GM19328 (cell line): ENCODE results near the gene MEGF10.

Experiments
- ATAC-seq: cut with Tn5 transposase; IDR thresholded peaks from one replicate; pipeline ENCODE4 v1.9.1; 2021; ENCODE audit warnings: mild to moderate bottlenecking, moderate library complexity; ENCODE audit not compliant: unreplicated experiment

Gene MEGF10

DNA sequence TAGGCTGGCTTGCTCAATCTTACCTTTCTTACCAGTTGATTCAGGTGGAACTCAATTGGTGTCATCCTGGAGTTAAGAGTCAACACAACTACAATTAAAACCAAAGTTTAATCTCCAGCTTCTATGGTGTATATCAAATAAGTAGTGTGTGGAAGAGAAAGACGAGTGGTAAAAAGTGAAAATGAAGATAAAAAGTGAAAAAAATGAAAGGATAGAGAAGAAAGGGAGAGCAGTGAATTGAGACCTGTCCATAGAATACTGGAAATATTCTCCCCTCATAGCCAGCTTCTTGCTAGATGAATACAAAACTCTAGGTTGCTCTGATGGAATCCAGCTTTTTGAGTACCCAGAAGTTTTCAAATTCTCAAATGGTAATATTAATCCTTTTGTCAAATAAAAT is 76.4 kb downstream of the MEGF10 start:
- ATAC-seq: no peak

DNA sequence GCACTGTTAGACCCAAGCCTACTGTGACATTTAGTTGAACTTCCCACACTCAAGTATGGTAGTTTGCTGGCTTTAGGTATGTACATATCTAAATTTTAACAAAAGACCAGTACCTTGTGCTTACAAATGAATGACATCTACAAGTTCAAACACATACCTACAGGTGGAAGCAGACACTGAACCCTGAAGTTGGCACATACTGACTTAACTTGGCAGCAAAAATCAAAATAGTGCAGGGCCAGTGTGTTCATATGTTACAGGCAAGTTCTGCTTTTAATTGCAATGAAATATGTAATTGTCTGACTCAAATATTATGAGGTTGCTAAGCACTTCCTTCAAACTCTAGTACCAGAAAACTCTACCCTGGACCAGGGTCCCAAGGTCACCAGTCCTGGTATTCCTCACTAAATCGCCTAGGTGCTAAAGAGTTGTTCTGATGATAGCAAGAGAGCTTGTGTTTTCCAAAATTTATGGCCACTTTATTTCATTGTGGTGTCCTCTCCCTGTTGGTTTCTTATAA is 77.4 kb downstream of the MEGF10 start:
- ATAC-seq: no peak

DNA sequence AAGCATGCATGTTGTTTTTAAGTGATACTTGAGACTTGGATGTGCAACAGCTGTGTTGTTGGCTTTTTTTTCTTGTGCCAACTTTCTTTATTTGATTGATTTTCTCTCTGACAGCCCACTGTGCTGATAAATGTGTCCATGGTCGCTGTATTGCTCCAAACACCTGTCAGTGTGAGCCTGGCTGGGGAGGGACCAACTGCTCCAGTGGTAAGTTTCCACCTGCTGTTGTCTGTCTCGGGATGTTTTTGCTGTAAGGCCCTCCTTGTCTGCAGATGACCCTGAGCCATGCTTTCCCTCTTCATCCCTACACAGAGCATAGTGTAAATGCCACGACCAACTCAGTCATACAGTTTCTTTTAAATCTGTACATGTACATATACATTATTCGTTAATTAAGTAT is 79.2 kb downstream of the MEGF10 start:
- no peak for ATAC-seq

DNA sequence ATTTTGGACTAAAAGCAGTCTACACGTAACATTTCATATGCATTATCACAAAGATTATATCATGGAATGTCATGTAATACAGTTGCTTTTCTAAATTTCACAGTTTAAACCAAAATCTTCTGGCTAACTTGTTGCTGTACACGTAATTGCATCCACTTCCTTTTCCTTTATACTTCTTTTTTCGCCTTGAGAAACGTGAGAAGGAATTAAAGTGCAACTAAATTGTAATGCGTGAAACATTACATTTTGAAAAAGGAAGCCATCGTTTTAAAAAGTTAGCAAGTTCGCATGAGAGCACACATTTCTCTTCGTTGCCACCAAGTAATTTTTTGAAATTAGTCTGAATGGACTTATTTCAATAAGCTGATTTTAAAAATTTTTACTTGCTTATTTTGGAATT is 80.0 kb downstream of the MEGF10 start:
- no peak for ATAC-seq

DNA sequence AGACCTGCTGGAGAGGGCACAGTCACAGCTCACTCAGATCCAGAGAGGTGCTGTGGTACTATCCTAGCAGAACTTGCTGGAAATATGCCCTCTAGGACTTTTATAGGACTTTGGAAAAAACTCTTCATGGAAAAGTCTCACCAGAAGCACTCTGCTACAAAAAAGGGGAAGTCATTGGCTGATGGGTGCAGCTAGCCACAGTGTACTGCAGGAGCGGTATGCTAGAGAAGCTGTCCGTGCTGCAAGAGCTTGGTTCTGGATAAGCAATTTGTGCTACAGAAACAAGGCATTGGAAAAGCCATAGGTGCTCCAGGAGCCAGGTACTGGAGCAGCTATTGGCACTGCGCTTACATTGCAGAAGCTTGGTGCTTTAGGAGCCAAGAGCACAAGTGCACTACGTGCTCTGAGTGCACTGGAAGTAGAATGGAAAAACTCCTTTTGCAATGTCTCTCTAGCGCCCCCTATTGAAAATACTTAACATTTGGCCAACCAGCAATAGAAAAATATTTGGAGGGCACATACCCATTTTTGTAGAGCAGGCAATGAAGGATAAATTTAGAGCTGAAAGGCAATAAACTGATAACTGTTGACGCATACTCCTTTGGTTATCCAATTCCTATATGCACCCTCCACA is 83.4 kb downstream of the MEGF10 start:
- no peak for ATAC-seq

DNA sequence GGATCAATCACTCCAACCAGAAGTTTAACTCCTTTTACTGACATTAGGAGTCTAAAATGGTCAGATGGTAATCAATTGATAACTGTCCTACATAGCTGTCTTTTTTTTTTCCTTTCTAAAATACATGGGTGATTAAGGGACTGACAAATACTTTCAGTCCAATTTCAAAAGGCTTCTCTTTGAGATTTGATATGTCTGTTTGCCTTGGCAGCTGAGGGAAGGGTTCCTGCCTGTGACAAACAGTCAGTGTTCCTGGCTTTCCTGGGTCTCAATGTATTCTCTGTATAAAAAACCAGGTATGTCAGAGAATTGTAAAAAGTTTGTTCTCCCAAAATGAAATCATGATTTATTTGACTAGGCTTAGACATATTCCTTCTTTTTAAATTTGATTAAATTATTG is 84.5 kb downstream of the MEGF10 start:
- no peak for ATAC-seq

DNA sequence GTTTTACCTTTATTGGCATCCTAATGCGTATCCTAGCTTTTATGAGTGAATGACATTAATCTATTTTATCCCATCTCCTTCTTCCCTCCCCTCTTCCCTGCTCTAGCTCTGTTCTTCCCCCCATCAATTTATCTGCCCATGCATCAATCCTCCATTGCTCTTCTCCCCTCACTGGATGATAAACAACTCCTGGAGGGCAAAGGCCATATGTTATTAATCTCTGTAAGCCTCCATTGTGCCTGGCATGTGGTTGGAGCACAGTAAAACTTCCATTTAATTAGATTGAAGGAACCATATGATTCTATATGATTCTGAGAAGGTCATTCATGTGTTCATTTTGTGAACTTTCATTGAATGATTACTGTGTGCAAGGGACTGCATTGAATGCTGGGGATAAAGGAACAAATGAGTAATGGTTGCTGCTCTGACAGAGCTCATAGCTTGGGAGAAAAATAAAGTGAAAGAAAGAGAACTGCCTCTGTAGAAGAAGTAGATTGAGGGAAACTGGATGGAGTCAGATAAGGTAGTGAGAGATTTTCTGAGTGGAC is 85.0 kb downstream of the MEGF10 start:
- ATAC-seq: no peak

DNA sequence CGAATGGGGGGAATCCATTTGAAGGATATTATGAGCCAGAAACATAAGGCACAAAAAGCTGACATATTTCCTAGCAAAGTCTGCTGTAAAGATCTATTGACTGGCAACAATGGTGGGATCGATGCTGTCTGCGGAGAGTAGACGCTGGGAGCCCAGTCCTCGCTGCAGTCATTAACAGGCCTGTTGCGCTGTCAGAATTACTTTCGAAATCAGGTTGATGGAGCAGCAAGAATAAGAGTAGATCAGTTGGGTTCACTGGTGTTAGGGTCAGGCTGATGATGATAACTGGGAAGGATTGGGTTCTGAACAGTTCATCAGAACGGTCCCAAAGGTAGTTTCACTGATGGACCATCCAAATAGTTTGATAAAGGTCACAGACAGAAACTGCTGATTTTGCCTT is 87.1 kb downstream of the MEGF10 start:
- ATAC-seq: no peak

DNA sequence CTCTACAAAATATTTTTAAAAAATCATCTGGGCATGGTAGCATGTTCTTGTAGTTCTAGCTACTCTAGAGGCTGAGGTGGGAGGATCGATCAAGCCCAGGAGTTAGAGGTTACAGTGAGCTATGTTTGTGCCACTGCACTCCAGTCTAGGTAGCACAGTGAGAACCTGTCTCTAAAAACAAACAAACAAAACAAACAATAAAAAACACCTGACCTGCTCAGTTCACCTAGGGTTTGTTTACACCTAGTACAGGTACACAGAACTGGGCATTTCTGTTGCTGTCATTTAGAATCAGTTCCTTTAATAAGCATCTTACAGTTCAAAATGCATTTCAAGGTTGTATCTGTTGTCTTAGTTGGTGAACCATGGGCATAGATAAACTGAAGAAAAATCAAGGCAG is 95.3 kb downstream of the MEGF10 start:
- no peak for ATAC-seq

DNA sequence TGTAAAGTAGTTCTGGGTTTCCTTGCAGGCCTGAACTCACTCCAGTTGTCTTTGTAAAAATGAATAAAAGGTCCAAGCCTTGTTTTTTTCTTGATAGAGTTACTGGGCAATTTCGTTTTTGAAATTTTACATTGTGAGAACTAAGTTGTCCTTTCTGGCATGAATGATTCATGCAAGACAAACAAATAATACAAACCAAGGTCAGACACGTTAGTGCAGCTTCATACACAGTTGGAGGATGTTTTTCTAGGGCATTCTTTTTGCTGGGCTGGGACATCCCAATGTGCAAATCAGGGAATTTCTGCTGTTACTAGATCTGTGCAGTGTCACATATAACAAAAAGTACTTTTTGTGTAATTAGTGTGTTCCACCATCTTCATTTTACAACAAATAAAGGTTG is 96.0 kb downstream of the MEGF10 start:
- ATAC-seq: no peak

DNA sequence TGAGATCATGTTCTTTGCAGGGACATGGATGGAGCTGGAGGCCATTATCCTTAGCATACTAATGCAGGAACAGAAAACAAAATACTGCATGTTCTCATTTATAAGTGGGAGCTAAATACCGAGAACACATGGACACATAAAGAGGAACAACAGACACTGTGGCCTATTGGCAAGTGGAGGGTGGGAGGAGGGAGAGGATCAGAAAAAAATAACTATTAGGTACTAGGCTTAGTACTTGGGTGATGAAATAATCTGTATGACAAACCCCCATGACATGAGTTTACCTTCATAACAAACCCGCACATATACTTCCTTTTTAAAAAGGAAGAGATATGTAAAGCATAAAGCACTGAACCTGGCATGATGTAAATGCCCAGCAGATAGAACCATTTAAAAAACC is 99.0 kb downstream of the MEGF10 start:
- ATAC-seq: no peak

DNA sequence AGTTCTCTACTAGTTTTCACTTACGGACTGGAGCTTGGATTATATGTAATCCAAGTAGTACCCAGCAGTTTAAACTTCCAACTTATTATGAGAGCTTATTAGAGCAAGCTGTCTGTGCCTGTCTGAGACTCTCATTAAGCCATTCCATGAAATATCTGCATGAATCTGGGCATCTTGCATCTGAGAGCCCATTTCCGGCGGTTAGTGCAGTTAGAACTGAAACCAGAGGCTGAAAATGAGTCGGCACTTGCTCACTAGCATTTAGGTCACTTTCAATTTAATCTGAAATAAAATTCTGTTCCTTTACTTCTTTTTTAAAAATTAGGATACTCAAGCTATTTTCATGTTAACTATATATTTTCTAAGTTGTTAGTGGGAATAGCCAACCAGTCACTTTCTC is 102.2 kb downstream of the MEGF10 start:
- no peak for ATAC-seq

DNA sequence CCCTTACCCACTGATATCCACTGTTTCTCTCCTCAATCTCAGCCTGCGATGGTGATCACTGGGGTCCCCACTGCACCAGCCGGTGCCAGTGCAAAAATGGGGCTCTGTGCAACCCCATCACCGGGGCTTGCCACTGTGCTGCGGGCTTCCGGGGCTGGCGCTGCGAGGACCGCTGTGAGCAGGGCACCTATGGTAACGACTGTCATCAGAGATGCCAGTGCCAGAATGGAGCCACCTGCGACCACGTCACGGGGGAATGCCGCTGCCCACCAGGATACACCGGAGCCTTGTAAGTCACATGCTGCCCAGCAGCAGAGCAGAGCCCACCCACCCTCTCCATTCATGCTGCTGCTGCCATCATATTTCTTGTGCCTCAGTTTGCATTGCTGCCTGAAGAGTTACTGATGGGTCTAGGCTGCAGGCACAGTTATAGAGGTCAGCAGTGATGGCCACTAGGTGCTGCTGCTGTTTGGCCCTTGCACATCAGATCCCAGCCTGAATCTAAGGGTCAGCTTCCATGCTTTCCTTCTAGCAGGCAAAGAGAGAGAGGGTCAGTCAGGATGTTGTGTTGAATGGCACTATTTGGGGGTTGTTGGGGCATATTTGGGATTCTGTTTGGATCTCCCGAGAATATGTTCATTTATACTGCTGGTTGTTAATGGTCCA is 106.0 kb downstream of the MEGF10 start:
- no peak for ATAC-seq

DNA sequence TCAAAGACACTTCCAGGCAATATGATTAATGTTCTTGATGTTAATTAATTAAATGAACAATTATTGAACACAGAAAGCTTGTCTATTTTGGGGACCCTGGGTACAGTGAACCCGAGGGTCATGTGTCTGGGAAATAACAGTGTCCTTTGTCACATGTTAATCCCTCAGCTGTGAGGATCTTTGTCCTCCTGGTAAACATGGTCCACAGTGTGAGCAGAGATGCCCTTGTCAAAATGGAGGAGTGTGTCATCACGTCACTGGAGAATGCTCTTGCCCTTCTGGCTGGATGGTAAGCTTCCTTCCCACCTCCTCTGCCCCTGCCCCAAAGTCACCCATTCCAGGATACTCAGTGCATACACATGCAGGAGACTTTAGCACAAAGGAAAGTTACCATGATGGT is 107.9 kb downstream of the MEGF10 start:
- no peak for ATAC-seq

DNA sequence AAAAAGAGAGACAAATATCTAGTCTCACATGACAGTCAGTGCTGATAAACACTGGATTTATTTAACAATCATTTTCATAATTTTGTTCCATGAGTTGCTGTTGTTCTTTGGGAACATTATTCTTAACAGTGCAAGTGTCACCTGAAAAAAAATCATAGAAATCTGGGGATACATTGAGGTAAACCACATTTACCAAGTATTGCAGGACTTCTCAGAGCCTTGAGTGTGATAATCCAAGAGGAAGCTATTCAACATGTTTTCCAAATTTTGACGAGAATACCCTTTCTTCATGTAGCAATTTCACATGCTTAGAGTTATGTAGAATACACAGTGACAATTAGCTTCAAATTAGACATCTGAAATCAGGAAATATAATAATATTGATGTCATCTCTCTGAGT is 108.5 kb downstream of the MEGF10 start:
- no peak for ATAC-seq

DNA sequence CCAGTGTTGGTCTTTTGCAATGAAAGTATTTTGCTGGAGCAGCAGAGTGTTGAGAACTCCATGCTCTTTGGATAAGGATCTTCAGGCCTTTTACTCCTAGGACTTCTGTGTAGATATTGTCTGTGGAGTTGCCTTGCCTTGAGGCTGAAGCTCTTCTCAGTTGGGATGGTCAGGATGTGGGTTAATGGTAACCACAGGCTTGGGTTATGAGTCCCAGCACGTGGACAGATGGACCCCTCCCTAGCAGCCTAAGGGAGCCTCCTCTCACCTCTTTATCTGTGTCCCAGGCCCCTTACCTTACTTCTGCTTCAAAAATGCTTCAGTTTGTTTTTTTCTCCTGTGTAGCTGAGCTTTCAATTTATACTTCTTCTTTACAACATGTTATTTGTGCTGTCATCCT is 109.9 kb downstream of the MEGF10 start:
- ATAC-seq: no peak

DNA sequence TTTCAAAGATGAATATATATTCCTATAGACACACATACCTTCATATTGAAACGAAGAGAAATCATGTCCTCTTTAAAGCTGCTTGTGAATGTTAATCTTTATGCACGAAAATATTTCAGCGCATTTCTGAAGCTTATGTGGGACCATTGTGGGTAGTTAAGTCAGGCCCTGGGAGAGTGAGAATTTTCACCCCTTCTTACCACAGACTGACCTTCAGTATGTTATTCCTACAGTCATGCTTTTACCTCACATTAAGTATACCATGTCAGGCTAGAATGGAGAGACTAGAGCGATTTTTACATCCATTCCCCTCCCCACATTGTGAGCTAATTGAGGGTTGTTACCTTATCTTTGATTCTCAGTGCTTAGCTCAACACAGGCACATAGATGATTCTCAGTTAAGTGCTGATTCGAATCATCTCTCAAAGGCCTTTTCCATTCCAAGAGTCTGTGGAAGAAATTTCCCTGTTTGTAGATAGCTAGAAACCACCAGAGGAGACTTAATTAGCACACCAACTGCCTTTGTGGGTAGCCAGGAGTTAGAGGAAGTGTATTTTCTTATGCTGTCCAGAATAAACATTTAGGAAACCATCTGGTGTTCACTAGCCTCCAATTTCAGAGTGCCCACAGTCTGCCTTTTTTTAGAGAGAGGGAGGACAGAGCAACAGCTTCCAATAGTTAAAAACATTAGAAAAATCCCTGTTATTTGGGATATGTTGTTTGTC is 110.5 kb downstream of the MEGF10 start:
- ATAC-seq: no peak

DNA sequence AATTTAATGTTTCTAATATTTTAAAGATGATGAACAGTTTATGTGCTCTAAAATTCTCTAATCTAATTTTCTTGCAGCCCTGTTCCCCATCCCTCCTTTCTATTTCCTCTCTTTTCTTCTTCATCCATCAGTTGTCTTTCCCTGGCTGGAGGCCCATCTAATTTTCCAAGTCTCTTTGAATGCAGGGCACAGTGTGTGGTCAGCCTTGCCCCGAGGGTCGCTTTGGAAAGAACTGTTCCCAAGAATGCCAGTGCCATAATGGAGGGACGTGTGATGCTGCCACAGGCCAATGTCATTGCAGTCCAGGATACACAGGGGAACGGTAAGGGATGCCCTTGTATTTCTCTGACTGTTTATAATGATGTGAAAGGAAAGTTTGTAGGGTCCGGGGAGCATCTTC is 111.8 kb downstream of the MEGF10 start:
- ATAC-seq: no peak

DNA sequence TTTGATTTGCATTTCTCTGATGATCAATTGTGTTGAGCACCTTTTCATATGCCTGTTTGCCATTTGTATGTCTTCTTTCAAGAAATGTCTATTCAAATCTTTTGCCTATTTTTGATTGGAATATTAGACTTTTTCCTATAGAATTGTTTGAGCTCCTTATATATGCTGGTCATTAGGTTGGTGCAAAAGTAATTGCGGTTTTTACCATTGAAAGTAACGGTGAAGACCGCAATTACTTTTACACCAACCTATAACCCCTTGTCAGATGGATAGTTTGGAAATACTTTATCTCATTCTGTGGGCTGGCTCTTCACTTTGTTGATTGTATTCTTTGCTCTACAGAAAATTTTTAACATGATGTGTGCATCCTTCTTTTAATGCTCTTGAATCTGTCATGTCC is 113.6 kb downstream of the MEGF10 start:
- no peak for ATAC-seq

DNA sequence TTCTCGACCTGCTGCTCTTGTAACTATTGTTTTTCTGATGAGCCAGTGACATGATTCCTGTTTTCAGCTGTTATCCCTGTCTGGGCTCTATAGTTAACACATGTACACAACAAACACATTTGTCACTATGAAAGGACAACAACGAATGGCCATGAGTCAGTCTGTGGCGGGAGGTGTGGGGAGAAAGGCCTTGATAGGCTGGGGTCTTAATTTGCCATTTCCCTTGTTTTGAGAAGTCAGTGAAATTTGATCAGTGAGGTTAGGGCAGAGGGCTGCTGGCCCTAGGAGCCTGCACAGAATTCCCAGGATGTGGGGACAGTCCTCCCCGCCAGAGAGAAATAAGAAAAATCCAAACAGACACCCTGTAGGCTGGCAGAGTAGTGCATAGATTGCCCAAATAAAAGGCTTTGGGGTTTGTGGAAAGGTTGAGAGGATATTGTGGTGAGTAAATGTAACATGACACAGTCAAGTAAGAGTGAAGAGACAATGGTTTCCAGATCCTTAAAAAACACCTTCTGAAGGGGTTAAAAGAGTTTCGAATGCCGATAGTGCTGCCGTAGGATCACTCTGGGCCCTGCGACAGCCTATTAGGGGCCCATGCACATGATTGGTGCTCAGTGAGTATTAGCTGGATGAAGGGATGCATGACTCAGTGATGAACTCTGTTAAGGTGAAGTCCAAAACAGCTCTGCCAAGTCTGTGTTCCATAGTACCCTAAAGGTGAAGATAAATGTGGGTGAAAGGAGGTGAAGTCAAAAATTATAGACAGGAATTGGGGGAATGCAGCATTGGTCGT is 115.9 kb downstream of the MEGF10 start:
- no peak for ATAC-seq
